Fibroblast of lung (primary cell): Measurements from ENCODE around the gene TIAM2. TPM values are rescaled to one million over a fixed set of nuclear protein-coding genes. Genes with fewer than 3 reads are reported as not detected.

Source experiments
- DNase-seq, 2 donors: peaks; one replicate each; pipeline versions ENCODE4 v3.0.0 to v3.0.0-alpha.2; 2010; ENCODE audit warnings: low read depth in 2 of 2
- H2AFZ ChIP-seq: 2 replicates; pipeline ENCODE4 v1.5.1; 2012; ENCODE audit warnings: low read length, control low read depth, inconsistent platforms
- H3K27ac ChIP-seq: 2 replicates; pipeline ENCODE4 v1.5.1; 2011; ENCODE audit warnings: low read length, control low read depth; ENCODE audit not compliant: insufficient read depth
- H3K27me3 ChIP-seq: 2 replicates; pipeline ENCODE4 v1.5.1; 2011; ENCODE audit warnings: mild to moderate bottlenecking, low read length; ENCODE audit not compliant: control insufficient read depth, insufficient read depth
- H3K36me3 ChIP-seq: 2 replicates; pipeline ENCODE4 v1.5.1; 2011; ENCODE audit warnings: low read length; ENCODE audit not compliant: control insufficient read depth, insufficient read depth
- H3K4me1 ChIP-seq: 2 replicates; pipeline ENCODE4 v1.5.1; 2011; ENCODE audit warnings: low read length; ENCODE audit not compliant: control insufficient read depth, insufficient read depth; ENCODE audit errors: extremely low read depth
- H3K4me2 ChIP-seq: 2 replicates; pipeline ENCODE4 v1.5.1; 2011; ENCODE audit warnings: low read length, control low read depth; ENCODE audit not compliant: insufficient read depth; ENCODE audit errors: extremely low read depth
- H3K4me3 ChIP-seq, 4 experiments: fragments of 200-600 bp in 1 of 4; sonication (generic) in 1 of 4; replicated peaks in 1 of 4; 2 replicates each; pipeline ENCODE4 v1.5.1; 2011 to 2016; ENCODE audit warnings: low read length in 4 of 4, low read depth in 3 of 4, mild to moderate bottlenecking in 3 of 4, control low read depth in 2 of 4, inconsistent platforms in 1 of 4, mixed read lengths in 1 of 4; ENCODE audit not compliant: insufficient read depth in 1 of 4; ENCODE audit errors: control extremely low read depth in 1 of 4
- H3K79me2 ChIP-seq: 2 replicates; pipeline ENCODE4 v1.5.1; 2012; ENCODE audit warnings: mild to moderate bottlenecking, low read length, inconsistent platforms; ENCODE audit not compliant: control insufficient read depth, insufficient read depth
- H3K9ac ChIP-seq: 2 replicates; pipeline ENCODE4 v1.5.1; 2011; ENCODE audit warnings: mild to moderate bottlenecking, low read length, control low read depth; ENCODE audit not compliant: insufficient read depth
- H3K9me3 ChIP-seq: 2 replicates; pipeline ENCODE4 v1.5.1; 2012; ENCODE audit warnings: low read depth, low read length; ENCODE audit not compliant: control insufficient read depth, insufficient read depth
- H4K20me1 ChIP-seq: 2 replicates; pipeline ENCODE4 v1.5.1; 2011; ENCODE audit warnings: low read length; ENCODE audit not compliant: control insufficient read depth, insufficient read depth; ENCODE audit errors: extremely low read depth
- CTCF ChIP-seq, 2 donors: IDR thresholded peaks in 1 of 2; conservative IDR thresholded peaks in 1 of 2; 1 replicate in 1 of 2; 2 replicates in 1 of 2; pipeline ENCODE4 v1.5.1; 2011 to 2012; ENCODE audit warnings: low read length in 2 of 2, control low read depth in 1 of 2, inconsistent platforms in 1 of 2, low read depth in 1 of 2, mild to moderate bottlenecking in 1 of 2
- EZH2 ChIP-seq: IDR thresholded peaks from 2 replicates; pipeline ENCODE4 v1.5.1; 2012; ENCODE audit warnings: low read length, control low read depth, mild to moderate bottlenecking; ENCODE audit errors: missing control alignments
- polyA plus RNA-seq, 2 donors: library from polyadenylated mRNA; depleted of rRNA in 1 of 2; stranded (reverse) in 1 of 2; unstranded in 1 of 2; fragments of >200 nt; gene quantifications; 2 replicates each; pipeline ENCODE4 v1.2.1, GENCODE V29; 2011 to 2012; ENCODE audit warnings: missing spikeins in 1 of 2
- total RNA-seq: library from RNA; depleted of rRNA; stranded (reverse); fragments of >200 nt; gene quantifications from 2 replicates; pipeline ENCODE4 v1.2.1, GENCODE V29; 2014

The TIAM2 gene
- total and polyA plus RNA-seq, 2 donors (not counting 1 experiment from before 2014, with no cell fraction given): 6.2 to 11.2 TPM

- H3K4me1 ChIP-seq: peaks cover 12% of the 10 kb centered on the region
- no peak overlapping the region for H3K9ac ChIP-seq
Observed at GRCh38 chr6:155158030-155158843, 163.1 kb downstream of the TIAM2 start.

GRCh38 chr6:155162682-155163081 is 167.6 kb downstream of the TIAM2 start:
- TF ChIP-seq EZH2: no peak
- TF ChIP-seq CTCF (conservative IDR thresholded peaks at IDR 0.05 in 1 of 2, IDR thresholded peaks at IDR 0.05 in 1 of 2; ENCODE audit: low read depth in 1 of 2, low read length in 2 of 2): no peak
- Histone ChIP-seq H3K27ac (no peak overlapping the region), H3K4me2 (no peak overlapping the region), H2AFZ (no peak overlapping the region), H4K20me1 (no peaks in the 10 kb centered on the region), H3K4me1 (no peaks in the 10 kb centered on the region), H3K79me2 (no peaks in the 10 kb centered on the region), H3K36me3 (no peaks in the 10 kb centered on the region), H3K27me3 (no peaks in the 10 kb centered on the region), H3K4me3 (no peak overlapping the region), H3K9ac (no peak overlapping the region), H3K9me3 (no peaks in the 10 kb centered on the region)
- peak in 1 of 2 donors; percentile 67 for DNase-seq

More at GRCh38 chr6:155158030-155158843, 163.1 kb downstream of the TIAM2 start:
- H3K4me2 ChIP-seq: no peak overlapping the region
- DNase-seq: peak; percentile 29 to 62
- no peak overlapping the region for H3K27ac ChIP-seq
- H3K4me3 ChIP-seq: no peak overlapping the region
- no peaks in the 10 kb centered on the region for H3K79me2 ChIP-seq
- H3K9me3 ChIP-seq: no peaks in the 10 kb centered on the region
- TF ChIP-seq EZH2: no peak
- TF ChIP-seq CTCF (conservative IDR thresholded peaks at IDR 0.05 in 1 of 2, IDR thresholded peaks at IDR 0.05 in 1 of 2; ENCODE audit: low read depth in 1 of 2, low read length in 2 of 2): no peak
- no peaks in the 10 kb centered on the region for H3K36me3 ChIP-seq
- H3K27me3 ChIP-seq: no peaks in the 10 kb centered on the region
- no peaks in the 10 kb centered on the region for H4K20me1 ChIP-seq
- no peak overlapping the region for H2AFZ ChIP-seq

GRCh38 chr6:155163601-155164000 is 168.5 kb downstream of the TIAM2 start:
- Histone ChIP-seq H2AFZ (no peak overlapping the region), H4K20me1 (no peaks in the 10 kb centered on the region), H3K79me2 (no peaks in the 10 kb centered on the region), H3K4me1 (no peaks in the 10 kb centered on the region), H3K36me3 (no peaks in the 10 kb centered on the region), H3K4me2 (no peak overlapping the region), H3K27ac (no peak overlapping the region), H3K27me3 (no peaks in the 10 kb centered on the region), H3K9ac (no peak overlapping the region), H3K4me3 (no peak overlapping the region), H3K9me3 (no peaks in the 10 kb centered on the region)
- DNase-seq: no peak
- TF ChIP-seq CTCF (conservative IDR thresholded peaks at IDR 0.05 in 1 of 2, IDR thresholded peaks at IDR 0.05 in 1 of 2; ENCODE audit: low read depth in 1 of 2, low read length in 2 of 2) (no peak), EZH2 (no peak)
